NB4 (cell line): ENCODE data around the gene CAPN10.

Experiments used
- DNase-seq: peaks from one replicate; pipeline ENCODE4 v3.0.0; 2010; ENCODE audit warnings: low read depth
- H3K4me3 ChIP-seq: one replicate; pipeline ENCODE4 v1.5.1; 2011; ENCODE audit warnings: mild to moderate bottlenecking, low read depth, low read length, moderate library complexity
- CTCF ChIP-seq: IDR thresholded peaks from one replicate; pipeline ENCODE4 v1.5.1; 2012; ENCODE audit warnings: low read depth, low read length
- MAX ChIP-seq: IDR thresholded peaks from 2 replicates; pipeline ENCODE4 v1.6.1; 2011; ENCODE audit warnings: low read depth, low read length
- MYC ChIP-seq: IDR thresholded peaks from 2 replicates; pipeline ENCODE4 v1.6.1; 2011; ENCODE audit warnings: low read depth, low read length
- POLR2A ChIP-seq: IDR thresholded peaks from 2 replicates; pipeline ENCODE4 v1.6.1; 2011; ENCODE audit warnings: mild to moderate bottlenecking; ENCODE audit not compliant: insufficient read length; ENCODE audit errors: extremely low read depth

CAPN10 gene

GRCh38 chr2:240563951-240564560 is 22.5 kb upstream of the CAPN10 start:
- TF ChIP-seq MYC (no peak), POLR2A (no peak), MAX (no peak), CTCF (no peak)
- no peak overlapping the region for H3K4me3 ChIP-seq
- DNase-seq: no peak

GRCh38 chr2:240564561-240565332 is 21.8 kb upstream of the CAPN10 start:
- TF ChIP-seq POLR2A (no peak), MAX (no peak), CTCF (no peak), MYC (no peak)
- no peak for DNase-seq
- H3K4me3 ChIP-seq: no peak overlapping the region

GRCh38 chr2:240565333-240566202 is 21.0 kb upstream of the CAPN10 start:
- peak overlapping the region; percentile 38 for H3K4me3 ChIP-seq
- peak; percentile 97 for DNase-seq

GRCh38 chr2:240566203-240567136 is 20.1 kb upstream of the CAPN10 start:
- H3K4me3 ChIP-seq: peak overlapping the region; percentile 38
- peak; percentile 70 for TF ChIP-seq CTCF
- no peak for TF ChIP-seq MYC
- no peak for TF ChIP-seq POLR2A
- TF ChIP-seq MAX: no peak
- DNase-seq: peak; percentile 93

More at GRCh38 chr2:240565333-240566202, 21.0 kb upstream of the CAPN10 start:
- TF ChIP-seq MYC: no peak
- no peak for TF ChIP-seq CTCF
- no peak for TF ChIP-seq POLR2A
- peak; percentile 20; the same call in 1 of the 2 replicates for TF ChIP-seq MAX
